Measurements from ENCODE around the gene FGFR4. TPM values are rescaled to one million over a fixed set of nuclear protein-coding genes. Genes with fewer than 3 reads are reported as not detected.

FGFR4 gene
- total RNA-seq, 1 donor from 2014 or later, result 1.7 TPM

DNA sequence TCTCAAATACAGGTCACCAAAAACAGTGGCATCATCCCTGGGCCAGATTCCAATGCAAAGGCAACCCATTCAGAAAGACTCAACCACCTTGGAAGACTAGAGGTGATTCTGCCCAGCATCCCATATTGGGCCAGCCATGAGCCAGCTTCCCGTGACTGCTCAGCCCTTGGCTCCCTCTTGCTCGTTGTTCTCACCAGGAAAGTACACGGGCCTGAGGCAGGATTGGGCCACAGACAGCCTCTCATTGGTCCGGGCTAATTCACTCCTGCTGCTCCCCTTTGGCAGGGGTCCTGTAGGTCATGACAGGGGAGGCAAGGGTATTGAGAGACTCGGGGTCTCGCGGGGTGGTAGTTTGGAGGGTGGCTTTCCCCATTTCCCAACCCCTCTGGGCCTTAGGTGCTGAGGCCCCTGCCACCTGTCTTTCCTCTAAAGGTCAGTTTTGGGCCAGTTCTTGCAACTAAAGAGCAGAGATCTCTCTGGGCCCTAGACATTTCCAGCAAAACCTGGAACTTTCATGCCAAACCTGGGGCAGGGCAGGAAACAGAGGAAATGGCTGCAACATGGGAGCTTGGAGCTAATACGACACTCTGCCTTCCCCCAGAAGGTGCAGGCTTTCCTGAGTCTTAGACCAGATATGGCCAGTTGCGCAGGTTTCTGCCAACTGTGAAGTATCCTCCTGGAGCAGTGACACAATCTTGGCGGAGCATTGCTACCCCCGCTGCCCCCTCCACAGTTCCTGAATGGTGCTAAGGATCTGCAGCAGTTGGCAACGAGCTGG, 22.0 kb upstream of the FGFR4 start:
- TF ChIP-seq CTCF (IDR thresholded peaks at IDR 0.05), result no peak
- no peak for DNase-seq (ENCODE audit: extremely low spot score, unreplicated experiment)
- peaks cover 11% of the 10 kb centered on the region for H3K36me3 Mint-ChIP-seq (ENCODE audit: unreplicated experiment)
- no peak overlapping the region for H3K4me3 Mint-ChIP-seq (ENCODE audit: unreplicated experiment)
- no peaks in the 10 kb centered on the region for H3K27me3 Mint-ChIP-seq (ENCODE audit: unreplicated experiment)
- no peak overlapping the region for H3K27ac Mint-ChIP-seq (ENCODE audit: unreplicated experiment)
- H3K4me1 Mint-ChIP-seq (ENCODE audit: unreplicated experiment), result no peaks in the 10 kb centered on the region
- H3K9me3 Mint-ChIP-seq (ENCODE audit: unreplicated experiment), result no peaks in the 10 kb centered on the region

GRCh38 chr5:177065491-177065890, 21.2 kb upstream of the FGFR4 start:
- TF ChIP-seq CTCF (IDR thresholded peaks at IDR 0.05), result no peak
- Mint-ChIP-seq H3K9me3 (ENCODE audit: unreplicated experiment) (no peaks in the 10 kb centered on the region), H3K27me3 (ENCODE audit: unreplicated experiment) (no peaks in the 10 kb centered on the region), H3K4me3 (ENCODE audit: unreplicated experiment) (no peak overlapping the region), H3K36me3 (ENCODE audit: unreplicated experiment) (peaks cover 9% of the 10 kb centered on the region), H3K27ac (ENCODE audit: unreplicated experiment) (no peak overlapping the region), H3K4me1 (ENCODE audit: unreplicated experiment) (no peaks in the 10 kb centered on the region)
- DNase-seq (ENCODE audit: extremely low spot score, unreplicated experiment), result no peak

DNA sequence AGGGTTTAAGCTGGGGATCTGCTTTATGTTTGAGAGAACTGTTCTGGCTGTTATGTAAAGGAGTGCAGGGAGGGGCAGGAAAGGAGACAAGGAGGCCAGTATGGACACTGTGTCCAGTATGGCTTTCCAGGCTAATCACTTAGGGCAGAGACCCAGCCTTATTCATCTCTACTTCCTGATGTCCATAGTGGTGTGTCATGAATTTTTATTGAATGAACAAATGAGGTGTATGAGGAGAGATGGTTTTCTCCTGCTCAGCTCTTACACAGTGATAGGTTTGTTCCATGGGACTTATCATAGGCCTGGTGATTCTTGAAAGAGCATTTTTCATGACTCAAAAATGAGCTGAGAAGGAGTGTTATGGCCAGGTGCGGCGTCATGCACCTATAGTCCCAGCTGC, 20.5 kb upstream of the FGFR4 start:
- H3K27ac Mint-ChIP-seq (ENCODE audit: unreplicated experiment), result no peak overlapping the region
- TF ChIP-seq CTCF (IDR thresholded peaks at IDR 0.05), result no peak
- H3K36me3 Mint-ChIP-seq (ENCODE audit: unreplicated experiment), result peaks cover 9% of the 10 kb centered on the region
- no peaks in the 10 kb centered on the region for H3K27me3 Mint-ChIP-seq (ENCODE audit: unreplicated experiment)
- H3K9me3 Mint-ChIP-seq (ENCODE audit: unreplicated experiment), result no peaks in the 10 kb centered on the region
- H3K4me1 Mint-ChIP-seq (ENCODE audit: unreplicated experiment), result peaks cover 2% of the 10 kb centered on the region
- no peak overlapping the region for H3K4me3 Mint-ChIP-seq (ENCODE audit: unreplicated experiment)
- no peak for DNase-seq (ENCODE audit: extremely low spot score, unreplicated experiment)

DNA sequence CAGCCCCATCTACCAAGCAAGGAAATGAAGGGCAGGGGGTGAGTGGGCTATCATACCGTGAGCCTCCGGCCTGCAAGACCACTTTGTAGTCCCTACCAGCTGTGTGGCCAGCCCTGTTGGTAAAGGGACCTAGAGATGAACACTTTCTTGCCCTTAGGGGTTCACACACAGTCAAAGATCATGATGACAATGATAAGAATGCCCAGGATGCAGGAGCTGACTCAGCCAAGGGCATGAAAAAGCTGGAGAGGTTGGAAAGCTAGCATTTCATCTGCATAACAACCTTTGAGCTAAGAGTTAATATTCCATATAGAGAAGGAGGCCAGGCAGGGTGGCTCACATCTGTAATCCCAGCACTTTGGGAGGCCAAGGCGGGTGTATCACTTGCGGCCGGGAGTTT, 19.2 kb upstream of the FGFR4 start:
- Mint-ChIP-seq H3K36me3 (ENCODE audit: unreplicated experiment) (peaks cover 7% of the 10 kb centered on the region), H3K9me3 (ENCODE audit: unreplicated experiment) (no peaks in the 10 kb centered on the region), H3K4me3 (ENCODE audit: unreplicated experiment) (no peak overlapping the region), H3K27ac (ENCODE audit: unreplicated experiment) (no peak overlapping the region), H3K4me1 (ENCODE audit: unreplicated experiment) (peaks cover 6% of the 10 kb centered on the region), H3K27me3 (ENCODE audit: unreplicated experiment) (no peaks in the 10 kb centered on the region)
- DNase-seq (ENCODE audit: extremely low spot score, unreplicated experiment), result no peak
- no peak for TF ChIP-seq CTCF (IDR thresholded peaks at IDR 0.05)

- peaks cover 6% of the 10 kb centered on the region for H3K4me1 Mint-ChIP-seq (ENCODE audit: unreplicated experiment)
- no peaks in the 10 kb centered on the region for H3K9me3 Mint-ChIP-seq (ENCODE audit: unreplicated experiment)
- DNase-seq (ENCODE audit: extremely low spot score, unreplicated experiment), result no peak
- no peak overlapping the region for H3K4me3 Mint-ChIP-seq (ENCODE audit: unreplicated experiment)
- H3K27me3 Mint-ChIP-seq (ENCODE audit: unreplicated experiment), result no peaks in the 10 kb centered on the region
- H3K36me3 Mint-ChIP-seq (ENCODE audit: unreplicated experiment), result no peaks in the 10 kb centered on the region
- no peak for TF ChIP-seq CTCF (IDR thresholded peaks at IDR 0.05)
- no peak overlapping the region for H3K27ac Mint-ChIP-seq (ENCODE audit: unreplicated experiment)
These were observed 16.1 kb upstream of the FGFR4 start for GRCh38 chr5:177070536-177071191.

Measured in osteocyte (in vitro differentiated cells).